ENCODE results near the gene ROBO2.

- TF ChIP-seq TARDBP (IDR thresholded peaks at IDR 0.05) = no peak
- TF ChIP-seq SP1 (IDR thresholded peaks at IDR 0.05) = no peak
- no peak for TF ChIP-seq FOXM1 (IDR thresholded peaks at IDR 0.05; ENCODE audit: borderline replicate concordance)
- no peak for TF ChIP-seq SUZ12 (IDR thresholded peaks at IDR 0.05)
- TF ChIP-seq L3MBTL2 (conservative IDR thresholded peaks at IDR 0.05) = no peak
- no peak for TF ChIP-seq FOXK2 (IDR thresholded peaks at IDR 0.05)
- TF ChIP-seq ZNF384 (IDR thresholded peaks at IDR 0.05) = no peak
- TF ChIP-seq BHLHE40 (IDR thresholded peaks at IDR 0.05; ENCODE audit: borderline replicate concordance) = no peak
- TF ChIP-seq FOXA1 (IDR thresholded peaks at IDR 0.05) = no peak
- TF ChIP-seq ARNT (IDR thresholded peaks at IDR 0.05) = no peak
- TF ChIP-seq HDGF (IDR thresholded peaks at IDR 0.05; ENCODE audit: borderline replicate concordance) = no peak
- no peak for TF ChIP-seq NFRKB (IDR thresholded peaks at IDR 0.05)
- no peak for TF ChIP-seq ELF4 (IDR thresholded peaks at IDR 0.05)
Measured at GRCh38 chr3:77672016-77672415, 632.1 kb downstream of the ROBO2 start.

Measured in HEK293T (cell line).